IMR-90 (cell line): ENCODE measurements around the gene RUNX1. TPM values are rescaled to one million over a fixed set of nuclear protein-coding genes. Genes with fewer than 3 reads are reported as not detected.

Experiments used
- ATAC-seq: fragments of 200-7000 bp; cut with Tn5 transposase; 2 replicates; pipeline ENCODE4 v1.9.1; 2020; ENCODE audit warnings: low read depth, mild to moderate bottlenecking, moderate library complexity
- BruUV-seq: library from RNA; stranded (reverse); fragments of 400-500 nt; replicated peaks from 2 replicates; lab custom pipeline; 2021; lab: Mats Ljungman, UMichigan
- CTCF ChIA-PET: fragments of 300-600 bp; formaldehyde crosslinking; extraction: SDS; loops from one replicate; lab custom pipeline; 2021; ENCODE audit warnings: antibody characterized with exemption; lab: Yijun Ruan, JAX
- POLR2A ChIA-PET: fragments of 300-600 bp; sonication (Branson Sonifier 250); formaldehyde crosslinking; loops from one replicate; lab custom pipeline; 2022; ENCODE audit warnings: antibody characterized with exemption; ENCODE audit not compliant: unreplicated experiment; lab: Charles Lee
- DNase-seq: peaks from one replicate; pipeline ENCODE4 v3.0.0; 2013
- H2AFZ ChIP-seq: replicated peaks from 2 replicates; pipeline ENCODE3; 2013; ENCODE audit warnings: low read length, mild to moderate bottlenecking; ENCODE audit not compliant: poor library complexity
- H2AK5ac ChIP-seq: 2 replicates; pipeline ENCODE4 v1.6.1; 2013; ENCODE audit warnings: low read depth, low read length, inconsistent platforms
- H2AK9ac ChIP-seq: replicated peaks from 2 replicates; pipeline ENCODE3; 2013; ENCODE audit warnings: mild to moderate bottlenecking, low read depth, low read length, moderate library complexity; ENCODE audit not compliant: poor library complexity
- H2BK120ac ChIP-seq: 2 replicates; pipeline ENCODE4 v1.6.1; 2013; ENCODE audit warnings: low read depth, low read length, inconsistent platforms
- H2BK15ac ChIP-seq: 3 replicates; pipeline ENCODE4 v1.6.1; 2013; ENCODE audit warnings: low read depth, low read length, inconsistent platforms
- H2BK20ac ChIP-seq: 2 replicates; pipeline ENCODE4 v1.6.1; 2013; ENCODE audit warnings: low read depth, mild to moderate bottlenecking, inconsistent platforms, low read length, moderate library complexity
- H2BK5ac ChIP-seq: 2 replicates; pipeline ENCODE4 v1.6.1; 2013; ENCODE audit warnings: mild to moderate bottlenecking, low read depth, low read length, inconsistent platforms; ENCODE audit not compliant: poor library complexity, severe bottlenecking
- H3K14ac ChIP-seq: replicated peaks from 2 replicates; pipeline ENCODE4 v1.6.1; 2013; ENCODE audit warnings: low read depth, low read length, inconsistent platforms
- H3K18ac ChIP-seq: 2 replicates; pipeline ENCODE4 v1.6.1; 2013; ENCODE audit warnings: low read depth, low read length, control low read depth
- H3K23ac ChIP-seq: 2 replicates; pipeline ENCODE4 v1.6.1; 2013; ENCODE audit warnings: low read depth, low read length, inconsistent platforms
- H3K27ac ChIP-seq: 2 replicates; pipeline ENCODE4 v1.5.1; 2013; ENCODE audit warnings: mild to moderate bottlenecking, control low read depth, low read length; ENCODE audit not compliant: insufficient read depth
- H3K27me3 ChIP-seq: 2 replicates; pipeline ENCODE4 v1.6.1; 2013; ENCODE audit warnings: low read length; ENCODE audit not compliant: control insufficient read depth, insufficient read depth
- H3K36me3 ChIP-seq: 2 replicates; pipeline ENCODE4 v1.6.1; 2013; ENCODE audit warnings: low read length, mixed read lengths; ENCODE audit not compliant: control insufficient read depth, insufficient read depth
- H3K4ac ChIP-seq: 2 replicates; pipeline ENCODE4 v1.6.1; 2013; ENCODE audit warnings: low read depth, low read length, inconsistent platforms
- H3K4me1 ChIP-seq: 2 replicates; pipeline ENCODE4 v1.6.1; 2013; ENCODE audit warnings: low read length, mixed read lengths; ENCODE audit not compliant: control insufficient read depth, insufficient read depth
- H3K4me2 ChIP-seq: 2 replicates; pipeline ENCODE4 v1.6.1; 2013; ENCODE audit warnings: low read depth, mild to moderate bottlenecking, control low read depth, low read length, moderate library complexity
- H3K4me3 ChIP-seq: 2 replicates; pipeline ENCODE4 v1.5.1; 2013; ENCODE audit warnings: low read depth, mild to moderate bottlenecking, control low read depth, low read length, moderate library complexity; ENCODE audit not compliant: insufficient read depth
- H3K56ac ChIP-seq: 2 replicates; pipeline ENCODE4 v1.6.1; 2013; ENCODE audit warnings: low read length, inconsistent platforms; ENCODE audit not compliant: insufficient read depth; ENCODE audit errors: extremely low read depth
- H3K79me1 ChIP-seq, 2 experiments: 2 replicates each; pipeline ENCODE4 v1.6.1; 2013; ENCODE audit warnings: low read length in 2 of 2, inconsistent platforms in 1 of 2, low read depth in 1 of 2
- H3K9ac ChIP-seq: 2 replicates; pipeline ENCODE4 v1.6.1; 2013; ENCODE audit warnings: low read depth, low read length, control low read depth
- H3K9me1 ChIP-seq: 2 replicates; pipeline ENCODE4 v1.6.1; 2013; ENCODE audit warnings: low read length, inconsistent platforms; ENCODE audit not compliant: insufficient read depth
- H3K9me3 ChIP-seq: 2 replicates; pipeline ENCODE4 v1.6.1; 2013; ENCODE audit warnings: low read length; ENCODE audit not compliant: control insufficient read depth, insufficient read depth
- H4K20me1 ChIP-seq: 2 replicates; pipeline ENCODE4 v1.6.1; 2013; ENCODE audit warnings: low read length, inconsistent platforms; ENCODE audit not compliant: insufficient read depth
- H4K5ac ChIP-seq: 2 replicates; pipeline ENCODE4 v1.6.1; 2013; ENCODE audit warnings: mild to moderate bottlenecking, low read depth, low read length, control low read depth
- H4K8ac ChIP-seq, 2 experiments: 2 replicates each; pipeline ENCODE4 v1.6.1; 2013; ENCODE audit warnings: low read depth in 2 of 2, low read length in 2 of 2, control low read depth in 1 of 2, inconsistent platforms in 1 of 2
- H4K91ac ChIP-seq: 2 replicates; pipeline ENCODE4 v1.6.1; 2013; ENCODE audit warnings: low read depth, low read length, inconsistent platforms; ENCODE audit not compliant: insufficient read depth
- BHLHE40 ChIP-seq: fragments of 150-350 bp; IDR thresholded peaks from 2 replicates; pipeline ENCODE4 v1.6.1; 2016; ENCODE audit warnings: mild to moderate bottlenecking, low read depth, low read length
- CEBPB ChIP-seq: IDR thresholded peaks from 2 replicates; pipeline ENCODE4 v1.6.1; 2012; ENCODE audit warnings: low read depth, low read length, improper control_type of control experiment
- CHD1 ChIP-seq: IDR thresholded peaks from 2 replicates; pipeline ENCODE4 v1.6.1; 2012; ENCODE audit warnings: low read depth, low read length, improper control_type of control experiment
- FOS ChIP-seq: fragments of 150-350 bp; IDR thresholded peaks from 2 replicates; pipeline ENCODE4 v1.6.1; 2016; ENCODE audit warnings: low read depth, low read length
- MAFK ChIP-seq: IDR thresholded peaks from 2 replicates; pipeline ENCODE4 v1.6.1; 2012; ENCODE audit warnings: low read depth, low read length, improper control_type of control experiment
- MAZ ChIP-seq: IDR thresholded peaks from 2 replicates; pipeline ENCODE4 v1.6.1; 2012; ENCODE audit warnings: low read depth, mild to moderate bottlenecking, low read length, improper control_type of control experiment, moderate library complexity, borderline replicate concordance
- MXI1 ChIP-seq: IDR thresholded peaks from 2 replicates; pipeline ENCODE4 v1.6.1; 2012; ENCODE audit warnings: low read depth, mild to moderate bottlenecking, low read length, moderate library complexity, borderline replicate concordance
- NFE2L2 ChIP-seq: fragments of 150-350 bp; IDR thresholded peaks from 2 replicates; pipeline ENCODE4 v1.6.1; 2016; ENCODE audit warnings: low read depth, mild to moderate bottlenecking, low read length
- POLR2A ChIP-seq: IDR thresholded peaks from 2 replicates; pipeline ENCODE4 v1.6.1; 2012; ENCODE audit warnings: mild to moderate bottlenecking, low read depth, low read length
- RAD21 ChIP-seq: IDR thresholded peaks from 2 replicates; pipeline ENCODE4 v1.6.1; 2012; ENCODE audit warnings: low read length, improper control_type of control experiment
- RCOR1 ChIP-seq: IDR thresholded peaks from 2 replicates; pipeline ENCODE4 v1.6.1; 2012; ENCODE audit warnings: mild to moderate bottlenecking, low read length, improper control_type of control experiment; ENCODE audit not compliant: insufficient replicate concordance
- RFX5 ChIP-seq: IDR thresholded peaks from 2 replicates; pipeline ENCODE4 v1.8.0; 2012; ENCODE audit warnings: low read depth, mild to moderate bottlenecking, low read length, moderate library complexity
- SMC3 ChIP-seq: fragments of 150-350 bp; IDR thresholded peaks from 2 replicates; pipeline ENCODE4 v1.6.1; 2016; ENCODE audit warnings: low read depth, mild to moderate bottlenecking, antibody characterized with exemption, low read length, moderate library complexity
- USF2 ChIP-seq: fragments of 150-350 bp; IDR thresholded peaks from 2 replicates; pipeline ENCODE4 v1.6.1; 2017; ENCODE audit warnings: mild to moderate bottlenecking, antibody characterized with exemption, low read length, low read depth
- WGBS, 2 experiments: methylation state at CpG; one replicate each; pipeline versions ENCODE4 v1.1.5 to v1.1.7; 2013; ENCODE audit warnings: missing lambda C conversion rate in 2 of 2; ENCODE audit not compliant: insufficient read length in 1 of 2; ENCODE audit errors: extremely low coverage in 2 of 2; 5-methylcytosine and 5-hydroxymethylcytosine counted together
- dilution Hi-C: fragments of 300-500 bp; cut with HindIII; formaldehyde crosslinking; loops from one replicate; pipeline ENCODE4 v1.14.3; 2018; ENCODE audit warnings: low sequenced_read_pairs; ENCODE audit not compliant: unreplicated experiment
- in situ Hi-C: fragments of 300-500 bp; cut with MboI; formaldehyde crosslinking; loops from 3 replicates; pipeline ENCODE4 v1.14.3; 2019; ENCODE audit warnings: low sequenced_read_pairs, inconsistent platforms, mixed read lengths
- intact Hi-C: fragments of 100-400 bp; cut with micrococcal nuclease; formaldehyde crosslinking; loops from 2 replicates; pipeline ENCODE4 v1.10.0; 2022
- polyA plus RNA-seq, 3 experiments: library from polyadenylated mRNA; depleted of rRNA; stranded (reverse); fragments of >200 nt; gene quantifications; 2 replicates each; pipeline ENCODE4 v1.2.3, GENCODE V29; 2012; ENCODE audit warnings: low replicate concordance in 1 of 3
- total RNA-seq: library from RNA; depleted of rRNA; stranded (reverse); fragments of >200 nt; gene quantifications from 2 replicates; pipeline ENCODE4 v1.2.3, GENCODE V29; 2012
- TF ChIP-seq, protein P1 (sequence below): conservative IDR thresholded peaks from 2 replicates; pipeline ENCODE4 v1.5.1; 2012; ENCODE audit warnings: mild to moderate bottlenecking, low read depth, low read length, improper control_type of control experiment
- TF ChIP-seq, protein P2 (sequence below): fragments of 150-350 bp; IDR thresholded peaks from 2 replicates; pipeline ENCODE4 v1.6.1; 2016; ENCODE audit warnings: low read depth, mild to moderate bottlenecking, low read length, moderate library complexity, borderline replicate concordance

The RUNX1 gene
- total and polyA plus RNA-seq, 2 of the 4 experiments (the other 2 are of a cell fraction): 34.5 to 56.5 TPM

DNA sequence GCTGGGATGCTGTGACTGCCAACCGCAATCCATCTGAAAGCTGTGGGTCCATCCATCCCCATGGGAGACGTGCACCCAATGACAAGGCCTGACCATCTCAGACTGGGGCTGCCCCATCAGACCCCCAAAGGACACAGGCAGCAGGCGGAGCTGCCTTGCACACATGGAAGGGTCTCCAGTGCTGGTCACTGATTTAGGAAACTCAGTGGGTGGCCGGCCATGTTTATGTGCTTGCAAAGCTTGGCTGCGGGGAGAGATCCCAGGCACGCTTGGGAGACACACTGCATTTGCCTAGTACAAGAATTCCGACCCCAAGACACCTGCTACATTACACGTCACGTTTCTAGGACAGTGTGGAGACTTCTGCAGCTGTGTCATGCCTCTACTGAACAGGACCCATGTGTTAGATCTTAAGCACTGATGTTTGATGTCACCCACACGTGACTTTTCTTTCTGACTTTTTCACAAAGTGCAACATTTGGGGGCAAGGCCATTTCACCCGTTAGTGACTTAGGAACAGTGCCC is 198.9 kb downstream of the RUNX1 start:
- 0 out of 2 replicates have a peak overlapping the region, but pooled peaks have one; percentile 13 for H4K5ac ChIP-seq
- no peak overlapping the region for H3K4me3 ChIP-seq
- no peak overlapping the region for H2BK120ac ChIP-seq
- H3K27me3 ChIP-seq: no peaks in the 10 kb centered on the region
- ChIA-PET POLR2A (no interaction called here), CTCF (interaction anchor here (1.3 kb wide), 1 partner anchor 105 kb away, joined by 3 read pairs; no protein-coding TSS in a partner anchor)
- H4K91ac ChIP-seq: no peak overlapping the region
- H3K9ac ChIP-seq: no peak overlapping the region
- peaks cover 22 to 77% of the 10 kb centered on the region in 2 experiments for H3K79me1 ChIP-seq
- H3K4ac ChIP-seq: no peak overlapping the region
- H4K20me1 ChIP-seq: peaks cover 81% of the 10 kb centered on the region
- no peak overlapping the region for H2AK9ac ChIP-seq
- no peak overlapping the region for H2AK5ac ChIP-seq
- H2BK20ac ChIP-seq: no peak overlapping the region
- DNase-seq: no peak
- no peak overlapping the region for H3K56ac ChIP-seq
- H3K36me3 ChIP-seq: peaks cover 41% of the 10 kb centered on the region
- H3K23ac ChIP-seq: peak overlapping the region; percentile 62; the same call in 1 of the 2 replicates
- H4K8ac ChIP-seq: no peak overlapping the region; a peak in 1 of 4 replicates
- H2BK5ac ChIP-seq: no peak overlapping the region
- TF ChIP-seq RCOR1 (no peak), POLR2A (no peak), NFE2L2 (no peak), RAD21 (no peak), MXI1 (no peak), FOS (no peak), RFX5 (no peak), MAFK (no peak), CEBPB (no peak), USF2 (no peak), BHLHE40 (no peak), MAZ (no peak), CHD1 (no peak), SMC3 (no peak)
- TF ChIP-seq, protein P1, sequence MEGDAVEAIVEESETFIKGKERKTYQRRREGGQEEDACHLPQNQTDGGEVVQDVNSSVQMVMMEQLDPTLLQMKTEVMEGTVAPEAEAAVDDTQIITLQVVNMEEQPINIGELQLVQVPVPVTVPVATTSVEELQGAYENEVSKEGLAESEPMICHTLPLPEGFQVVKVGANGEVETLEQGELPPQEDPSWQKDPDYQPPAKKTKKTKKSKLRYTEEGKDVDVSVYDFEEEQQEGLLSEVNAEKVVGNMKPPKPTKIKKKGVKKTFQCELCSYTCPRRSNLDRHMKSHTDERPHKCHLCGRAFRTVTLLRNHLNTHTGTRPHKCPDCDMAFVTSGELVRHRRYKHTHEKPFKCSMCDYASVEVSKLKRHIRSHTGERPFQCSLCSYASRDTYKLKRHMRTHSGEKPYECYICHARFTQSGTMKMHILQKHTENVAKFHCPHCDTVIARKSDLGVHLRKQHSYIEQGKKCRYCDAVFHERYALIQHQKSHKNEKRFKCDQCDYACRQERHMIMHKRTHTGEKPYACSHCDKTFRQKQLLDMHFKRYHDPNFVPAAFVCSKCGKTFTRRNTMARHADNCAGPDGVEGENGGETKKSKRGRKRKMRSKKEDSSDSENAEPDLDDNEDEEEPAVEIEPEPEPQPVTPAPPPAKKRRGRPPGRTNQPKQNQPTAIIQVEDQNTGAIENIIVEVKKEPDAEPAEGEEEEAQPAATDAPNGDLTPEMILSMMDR: no peak
- TF ChIP-seq, protein P2, sequence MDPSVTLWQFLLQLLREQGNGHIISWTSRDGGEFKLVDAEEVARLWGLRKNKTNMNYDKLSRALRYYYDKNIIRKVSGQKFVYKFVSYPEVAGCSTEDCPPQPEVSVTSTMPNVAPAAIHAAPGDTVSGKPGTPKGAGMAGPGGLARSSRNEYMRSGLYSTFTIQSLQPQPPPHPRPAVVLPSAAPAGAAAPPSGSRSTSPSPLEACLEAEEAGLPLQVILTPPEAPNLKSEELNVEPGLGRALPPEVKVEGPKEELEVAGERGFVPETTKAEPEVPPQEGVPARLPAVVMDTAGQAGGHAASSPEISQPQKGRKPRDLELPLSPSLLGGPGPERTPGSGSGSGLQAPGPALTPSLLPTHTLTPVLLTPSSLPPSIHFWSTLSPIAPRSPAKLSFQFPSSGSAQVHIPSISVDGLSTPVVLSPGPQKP: no peak
- no peak overlapping the region for H3K18ac ChIP-seq
- H3K4me2 ChIP-seq: no peak overlapping the region
- intact Hi-C loops: no loop called here
- in situ Hi-C loops: no loop called here
- H2AFZ ChIP-seq: peak overlapping the region; percentile 36
- no peak for ATAC-seq
- WGBS, 2 experiments: 75% methylated on average over 10 of the region's 11 CpGs; no CpG with 5 or more reads in 1 of the 2 experiments
- H3K9me3 ChIP-seq: no peaks in the 10 kb centered on the region
- no peak overlapping the region; the same call in 1 of the 2 replicates for H3K14ac ChIP-seq
- H2BK15ac ChIP-seq: no peak overlapping the region
- H3K4me1 ChIP-seq: peaks cover 15% of the 10 kb centered on the region
- dilution Hi-C loops: no loop called here
- BruUV-seq: no TSS peak
- H3K27ac ChIP-seq: no peak overlapping the region
- H3K9me1 ChIP-seq: peaks cover 21% of the 10 kb centered on the region
